ENCODE data around the gene TIMMDC1. TPM values are rescaled to one million over a fixed set of nuclear protein-coding genes. Genes with fewer than 3 reads are reported as not detected.

Gene TIMMDC1
- polyA plus RNA-seq, 1 experiment: 52.0 TPM

DNA sequence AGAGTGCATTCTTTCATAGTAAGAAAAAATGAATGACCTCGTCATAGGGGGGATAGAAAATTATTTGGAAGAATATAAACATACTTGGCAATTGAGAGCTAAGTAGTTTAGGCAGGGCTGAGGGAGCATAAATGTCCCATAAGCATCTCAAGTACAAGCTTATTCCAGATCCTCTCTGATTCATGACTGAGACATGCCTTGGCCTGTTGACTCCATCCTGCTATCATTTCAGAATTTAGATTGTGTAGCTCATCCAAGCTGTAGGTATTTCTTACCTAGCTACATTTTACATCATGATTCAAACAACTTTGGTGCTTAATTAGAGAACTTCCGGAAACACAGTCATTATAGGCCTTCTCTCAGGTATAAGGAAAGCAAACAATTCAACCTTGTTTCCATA, 17.3 kb upstream of the TIMMDC1 start:
- POLR2A ChIA-PET: no interaction called here
- CTCF ChIA-PET: interaction anchor here (0.9 to 1.8 kb wide), 2 partner anchors 11 to 13 kb away, joined by 3 to 4 read pairs; no protein-coding TSS in a partner anchor
- TF ChIP-seq, protein P1, sequence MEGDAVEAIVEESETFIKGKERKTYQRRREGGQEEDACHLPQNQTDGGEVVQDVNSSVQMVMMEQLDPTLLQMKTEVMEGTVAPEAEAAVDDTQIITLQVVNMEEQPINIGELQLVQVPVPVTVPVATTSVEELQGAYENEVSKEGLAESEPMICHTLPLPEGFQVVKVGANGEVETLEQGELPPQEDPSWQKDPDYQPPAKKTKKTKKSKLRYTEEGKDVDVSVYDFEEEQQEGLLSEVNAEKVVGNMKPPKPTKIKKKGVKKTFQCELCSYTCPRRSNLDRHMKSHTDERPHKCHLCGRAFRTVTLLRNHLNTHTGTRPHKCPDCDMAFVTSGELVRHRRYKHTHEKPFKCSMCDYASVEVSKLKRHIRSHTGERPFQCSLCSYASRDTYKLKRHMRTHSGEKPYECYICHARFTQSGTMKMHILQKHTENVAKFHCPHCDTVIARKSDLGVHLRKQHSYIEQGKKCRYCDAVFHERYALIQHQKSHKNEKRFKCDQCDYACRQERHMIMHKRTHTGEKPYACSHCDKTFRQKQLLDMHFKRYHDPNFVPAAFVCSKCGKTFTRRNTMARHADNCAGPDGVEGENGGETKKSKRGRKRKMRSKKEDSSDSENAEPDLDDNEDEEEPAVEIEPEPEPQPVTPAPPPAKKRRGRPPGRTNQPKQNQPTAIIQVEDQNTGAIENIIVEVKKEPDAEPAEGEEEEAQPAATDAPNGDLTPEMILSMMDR (IDR thresholded peaks at IDR 0.05; ENCODE audit: insufficient read depth, low read depth, low read length): no peak
- H3K4me3 ChIP-seq (ENCODE audit: low read depth, low read length): no peak overlapping the region
- no peak for DNase-seq (ENCODE audit: low read depth)
- no peaks in the 10 kb centered on the region for H3K27me3 ChIP-seq (ENCODE audit: control insufficient read depth, insufficient read depth, low read length)
- H3K36me3 ChIP-seq (ENCODE audit: control insufficient read depth, insufficient read depth, low read length): no peaks in the 10 kb centered on the region

DNA sequence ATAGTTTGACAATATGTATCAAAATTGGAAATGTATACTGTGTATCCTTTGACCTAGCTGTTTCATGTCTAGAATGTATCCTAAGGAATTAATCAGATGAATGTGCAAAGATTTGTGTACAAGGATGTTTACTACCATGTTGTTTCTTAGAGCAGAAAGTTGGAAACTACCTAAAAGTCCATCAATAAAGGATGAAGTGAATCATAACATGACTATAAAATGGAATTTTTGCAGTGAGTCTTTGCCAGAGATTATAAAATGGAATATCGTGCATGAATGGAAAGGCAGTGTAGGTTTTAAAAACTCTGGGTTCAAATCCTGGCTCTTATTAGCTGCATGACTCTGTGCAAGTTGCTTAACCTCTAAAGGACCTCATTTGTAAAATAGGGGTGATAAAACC, 15.2 kb upstream of the TIMMDC1 start:
- no peak for DNase-seq (ENCODE audit: low read depth)
- ChIA-PET POLR2A (no interaction called here), CTCF (no interaction called here)
- TF ChIP-seq, protein P1 (IDR thresholded peaks at IDR 0.05; ENCODE audit: insufficient read depth, low read depth, low read length): no peak
- Histone ChIP-seq H3K27me3 (ENCODE audit: control insufficient read depth, insufficient read depth, low read length) (no peaks in the 10 kb centered on the region), H3K4me3 (ENCODE audit: low read depth, low read length) (no peak overlapping the region), H3K36me3 (ENCODE audit: control insufficient read depth, insufficient read depth, low read length) (no peaks in the 10 kb centered on the region)

DNA sequence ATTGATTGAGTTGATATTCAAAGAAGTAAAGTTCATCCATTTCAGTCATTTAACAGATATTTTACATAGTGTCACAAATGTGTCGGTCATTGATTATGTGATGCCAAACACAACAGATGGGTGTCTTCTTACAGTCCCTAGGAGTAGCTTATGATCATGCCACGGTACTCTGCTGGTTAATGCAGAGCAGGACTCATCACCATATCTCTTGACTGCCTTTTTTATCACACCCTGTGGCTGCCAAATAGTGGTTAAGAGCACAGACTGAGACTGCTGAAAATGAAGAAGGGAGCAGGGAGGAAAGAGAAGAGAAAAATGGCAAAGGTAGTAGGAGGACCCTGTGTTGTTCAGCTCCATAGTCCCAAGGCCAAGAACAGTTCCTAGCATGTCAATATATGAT, 12.8 kb upstream of the TIMMDC1 start:
- H3K27me3 ChIP-seq (ENCODE audit: control insufficient read depth, insufficient read depth, low read length): no peaks in the 10 kb centered on the region
- CTCF ChIA-PET: interaction anchor here (1.3 kb wide), 1 partner anchor 9 kb away, joined by 4 read pairs; no protein-coding TSS in a partner anchor
- no peak for DNase-seq (ENCODE audit: low read depth)
- POLR2A ChIA-PET: no interaction called here
- TF ChIP-seq, protein P1 (IDR thresholded peaks at IDR 0.05; ENCODE audit: insufficient read depth, low read depth, low read length): no peak
- H3K4me3 ChIP-seq (ENCODE audit: low read depth, low read length): no peak overlapping the region
- no peaks in the 10 kb centered on the region; the same call in 1 of the 2 replicates for H3K36me3 ChIP-seq (ENCODE audit: control insufficient read depth, insufficient read depth, low read length)

DNA sequence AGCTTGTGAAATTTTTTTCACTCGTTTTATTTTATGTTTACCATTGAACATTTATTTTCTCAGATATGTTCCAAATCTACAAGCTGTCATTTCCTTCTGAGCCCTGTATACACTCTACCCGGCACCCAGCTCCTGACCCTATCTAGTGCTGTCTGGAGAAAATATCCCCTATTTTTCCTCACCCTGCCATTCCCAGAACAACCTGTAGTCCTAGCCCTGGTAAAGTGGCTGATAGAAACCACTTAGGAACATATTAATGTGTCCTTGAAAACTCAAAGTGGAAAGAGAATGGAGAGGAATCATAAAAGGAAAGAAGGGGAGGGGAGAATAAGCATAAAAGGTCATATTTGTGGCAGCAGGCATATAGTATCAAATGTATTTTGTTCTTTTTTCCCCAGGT, 8.2 kb upstream of the TIMMDC1 start:
- H3K36me3 ChIP-seq (ENCODE audit: control insufficient read depth, insufficient read depth, low read length): no peaks in the 10 kb centered on the region; the same call in 1 of the 2 replicates
- ChIA-PET CTCF (interaction anchor here (1.3 kb wide), 1 partner anchor 158 kb away, joined by 4 read pairs; no protein-coding TSS in a partner anchor), POLR2A (no interaction called here)

DNA sequence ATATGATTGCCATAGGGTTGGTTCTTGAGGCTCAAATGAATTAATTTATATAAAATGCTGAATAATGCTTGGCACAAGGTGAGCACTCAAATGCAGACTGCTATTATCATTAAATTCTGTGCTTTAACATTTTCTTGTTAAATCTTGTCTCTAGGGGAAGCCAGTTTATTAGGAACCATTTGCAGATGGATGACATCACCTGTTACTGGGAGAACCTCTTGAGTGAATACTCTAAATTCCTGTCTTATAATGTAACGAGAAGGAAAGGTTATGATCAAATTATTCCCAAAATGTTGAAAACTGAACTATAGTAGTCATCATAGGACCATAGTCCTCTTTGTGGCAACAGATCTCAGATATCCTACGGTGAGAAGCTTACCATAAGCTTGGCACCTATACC, 6.2 kb upstream of the TIMMDC1 start:
- DNase-seq (ENCODE audit: low read depth): no peak
- Histone ChIP-seq H3K27me3 (ENCODE audit: control insufficient read depth, insufficient read depth, low read length) (no peaks in the 10 kb centered on the region), H3K36me3 (ENCODE audit: control insufficient read depth, insufficient read depth, low read length) (no peaks in the 10 kb centered on the region; the same call in 1 of the 2 replicates), H3K4me3 (ENCODE audit: low read depth, low read length) (no peak overlapping the region)
- ChIA-PET CTCF (interaction anchor here (1.3 kb wide), 1 partner anchor 28 kb away, joined by 3 read pairs; the partner anchor contains the start of gene TMEM39A), POLR2A (no interaction called here)
- TF ChIP-seq, protein P1 (IDR thresholded peaks at IDR 0.05; ENCODE audit: insufficient read depth, low read depth, low read length): no peak

More for the DNA sequence above, 8.2 kb upstream of the TIMMDC1 start:
- Histone ChIP-seq H3K27me3 (ENCODE audit: control insufficient read depth, insufficient read depth, low read length) (no peaks in the 10 kb centered on the region), H3K4me3 (ENCODE audit: low read depth, low read length) (no peak overlapping the region)
- no peak for DNase-seq (ENCODE audit: low read depth)
- TF ChIP-seq, protein P1 (IDR thresholded peaks at IDR 0.05; ENCODE audit: insufficient read depth, low read depth, low read length): no peak
